ENCODE measurements around the gene GTF2IRD1. TPM values are rescaled to one million over a fixed set of nuclear protein-coding genes. Genes with fewer than 3 reads are reported as not detected.

GTF2IRD1 gene
- total RNA-seq, 2 donors from 2014 or later = 2.3 to 3.5 TPM

DNA sequence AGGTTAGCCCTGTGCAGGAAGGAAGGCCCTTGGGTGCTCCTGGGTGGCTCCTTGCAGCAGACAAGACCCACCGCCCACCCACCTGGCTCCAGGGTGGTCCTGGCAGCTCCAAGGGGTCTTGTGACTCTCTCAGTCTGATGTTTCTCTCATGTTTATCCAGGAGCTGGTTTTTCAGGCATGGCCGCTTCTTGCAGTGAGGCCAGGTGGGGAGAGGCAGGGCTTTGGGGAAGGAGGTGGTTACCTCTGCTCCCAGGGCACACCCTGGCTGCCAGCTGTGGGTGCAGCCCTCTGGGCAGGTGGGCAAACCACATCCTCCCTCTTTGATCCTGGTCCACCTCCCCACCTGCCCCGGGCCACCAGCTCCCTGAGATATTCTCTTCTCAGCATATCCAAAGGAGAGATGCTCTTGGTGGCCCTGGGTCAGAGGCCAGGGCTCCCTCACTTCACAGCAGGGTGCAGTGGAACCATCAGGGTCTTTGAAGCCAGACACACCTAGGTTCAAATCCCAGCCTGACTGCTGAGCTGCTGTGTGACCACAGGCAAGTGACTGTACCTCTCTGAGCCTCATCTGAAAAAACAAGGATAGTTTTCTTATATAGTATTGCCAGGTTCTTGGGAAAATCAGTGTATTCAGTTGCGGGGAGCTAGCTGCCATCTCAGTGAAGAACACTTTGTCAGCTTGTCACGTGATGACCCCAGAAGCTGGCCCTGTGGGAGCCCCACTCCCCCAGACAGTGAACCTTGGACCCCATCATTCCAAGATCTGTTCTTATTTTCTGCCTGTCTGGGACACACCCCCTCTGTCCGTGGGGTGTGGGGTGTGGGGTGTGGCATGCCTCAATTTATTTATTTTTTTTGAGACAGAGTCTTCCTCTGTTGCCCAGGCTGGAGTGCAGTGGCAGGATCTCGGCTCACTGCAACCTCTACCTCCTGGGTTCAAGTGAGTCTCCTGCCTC is 11.5 kb downstream of the GTF2IRD1 start:
- DNase-seq = no peak
- Mint-ChIP-seq H3K27ac (peak overlapping the region; percentile 80), H3K4me1 (peaks cover 8% of the 10 kb centered on the region), H3K4me3 (peak overlapping the region; percentile 56), H3K27me3 (no peaks in the 10 kb centered on the region), H3K36me3 (ENCODE audit: low read depth) (no peaks in the 10 kb centered on the region)
- no peaks in the 10 kb centered on the region for H3K9me3 ChIP-seq (ENCODE audit: control insufficient read depth, low read length, poor library complexity, severe bottlenecking)
- peak; percentile 46 for ATAC-seq

DNA sequence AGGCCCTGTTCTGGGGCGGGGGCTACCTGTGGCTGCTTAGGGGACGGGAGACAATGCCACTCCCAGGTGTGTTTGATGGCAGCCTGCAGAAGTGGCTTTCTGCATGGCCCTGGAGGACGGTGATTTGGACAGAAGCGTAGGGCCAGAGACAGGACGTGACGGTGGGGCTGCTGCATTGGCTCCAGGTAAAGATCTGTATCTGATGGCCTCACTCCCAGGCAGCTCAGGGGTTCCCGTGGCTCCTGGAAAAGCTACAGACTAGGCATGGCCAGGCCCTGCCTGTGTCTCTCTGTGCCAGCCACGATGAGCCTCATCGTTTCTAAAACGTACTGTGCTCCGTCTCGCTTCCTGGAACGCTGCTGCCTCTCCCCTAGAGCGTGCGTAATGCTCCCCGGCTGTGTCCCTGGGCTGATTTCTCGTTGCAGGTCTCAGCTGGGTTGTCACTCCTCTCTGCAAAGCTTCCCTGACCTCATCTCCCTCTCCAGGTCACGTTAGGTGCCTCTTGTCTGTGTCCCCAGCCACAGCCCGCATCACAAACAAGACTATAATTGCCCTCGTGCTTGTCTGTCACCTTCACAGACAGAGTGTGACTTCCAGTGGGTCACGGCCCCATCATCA is 12.6 kb downstream of the GTF2IRD1 start:
- peak overlapping the region; percentile 32 for H3K27ac Mint-ChIP-seq

DNA sequence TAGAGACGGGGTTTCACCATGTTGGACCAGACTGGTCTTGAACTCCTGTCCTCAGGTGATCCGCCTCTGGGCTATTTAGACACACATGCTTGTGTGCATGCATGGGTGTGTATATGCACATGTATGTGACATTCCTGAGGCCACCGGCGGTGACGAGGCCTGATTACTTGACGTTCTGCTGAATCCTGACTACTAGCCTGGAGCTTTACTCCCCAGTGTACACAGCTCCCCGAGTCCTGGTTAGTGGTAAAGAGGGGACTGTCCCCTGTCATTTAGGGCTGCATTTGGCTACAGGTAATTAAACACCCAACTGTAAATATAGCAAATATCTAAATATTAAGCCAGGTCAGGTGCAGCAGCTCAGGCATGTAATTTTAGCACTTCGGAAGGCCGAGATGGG is 14.2 kb downstream of the GTF2IRD1 start:
- Mint-ChIP-seq H3K36me3 (ENCODE audit: low read depth) (no peaks in the 10 kb centered on the region), H3K27ac (no peak overlapping the region), H3K27me3 (no peaks in the 10 kb centered on the region), H3K4me1 (peaks cover 14% of the 10 kb centered on the region), H3K4me3 (no peak overlapping the region)
- DNase-seq = no peak
- no peaks in the 10 kb centered on the region for H3K9me3 ChIP-seq (ENCODE audit: control insufficient read depth, low read length, poor library complexity, severe bottlenecking)
- no peak for ATAC-seq

More for the DNA sequence above, 12.6 kb downstream of the GTF2IRD1 start:
- Mint-ChIP-seq H3K4me3 (no peak overlapping the region), H3K27me3 (no peaks in the 10 kb centered on the region), H3K36me3 (ENCODE audit: low read depth) (no peaks in the 10 kb centered on the region), H3K4me1 (peaks cover 12% of the 10 kb centered on the region)
- DNase-seq (no peak), ATAC-seq (no peak)
- H3K9me3 ChIP-seq (ENCODE audit: control insufficient read depth, low read length, poor library complexity, severe bottlenecking) = no peaks in the 10 kb centered on the region

DNA sequence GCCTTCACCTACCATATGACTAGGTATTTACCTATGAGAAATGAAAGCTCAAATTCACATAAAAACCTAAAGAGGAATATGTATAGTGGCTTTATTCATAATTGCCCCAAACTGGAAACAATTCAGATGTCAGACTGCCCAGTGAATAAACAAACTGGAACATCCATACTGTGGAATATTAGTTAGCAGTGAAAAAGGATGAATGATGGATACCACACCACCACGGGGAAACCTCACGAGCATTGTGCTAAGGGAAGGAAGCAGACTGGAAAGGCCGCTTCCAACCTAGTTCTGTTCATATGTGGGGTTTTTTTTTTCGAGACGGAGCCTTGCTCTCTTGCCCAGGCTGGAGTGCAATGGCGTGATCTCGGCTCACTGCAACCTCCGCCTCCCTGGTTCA is 16.8 kb downstream of the GTF2IRD1 start:
- Mint-ChIP-seq H3K27ac (no peak overlapping the region), H3K27me3 (no peaks in the 10 kb centered on the region), H3K4me3 (no peak overlapping the region), H3K4me1 (peaks cover 9% of the 10 kb centered on the region), H3K36me3 (ENCODE audit: low read depth) (no peaks in the 10 kb centered on the region)
- ATAC-seq (no peak), DNase-seq (no peak)
- no peaks in the 10 kb centered on the region for H3K9me3 ChIP-seq (ENCODE audit: control insufficient read depth, low read length, poor library complexity, severe bottlenecking)

DNA sequence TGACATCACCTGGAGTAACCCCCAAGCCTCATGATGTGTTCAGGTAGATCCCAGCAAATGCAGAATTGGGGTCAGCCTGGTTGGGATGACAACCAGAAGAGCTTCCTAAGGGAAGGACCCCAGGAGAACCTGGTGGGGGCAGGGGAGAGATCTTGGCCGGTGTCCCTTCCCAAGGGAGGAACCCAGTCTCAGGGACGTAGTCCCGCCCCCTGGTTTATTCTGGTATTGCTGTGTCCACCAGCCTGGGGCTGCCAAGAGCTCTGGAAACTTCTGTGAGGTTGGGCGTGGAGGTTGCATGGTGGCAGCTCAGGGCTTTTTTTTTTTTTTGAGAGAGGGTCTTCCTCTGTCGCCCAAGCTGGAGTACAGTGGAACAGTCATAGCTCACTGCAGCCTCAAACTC is 19.4 kb downstream of the GTF2IRD1 start:
- H3K4me3 Mint-ChIP-seq = no peak overlapping the region
- no peak for ATAC-seq

DNA sequence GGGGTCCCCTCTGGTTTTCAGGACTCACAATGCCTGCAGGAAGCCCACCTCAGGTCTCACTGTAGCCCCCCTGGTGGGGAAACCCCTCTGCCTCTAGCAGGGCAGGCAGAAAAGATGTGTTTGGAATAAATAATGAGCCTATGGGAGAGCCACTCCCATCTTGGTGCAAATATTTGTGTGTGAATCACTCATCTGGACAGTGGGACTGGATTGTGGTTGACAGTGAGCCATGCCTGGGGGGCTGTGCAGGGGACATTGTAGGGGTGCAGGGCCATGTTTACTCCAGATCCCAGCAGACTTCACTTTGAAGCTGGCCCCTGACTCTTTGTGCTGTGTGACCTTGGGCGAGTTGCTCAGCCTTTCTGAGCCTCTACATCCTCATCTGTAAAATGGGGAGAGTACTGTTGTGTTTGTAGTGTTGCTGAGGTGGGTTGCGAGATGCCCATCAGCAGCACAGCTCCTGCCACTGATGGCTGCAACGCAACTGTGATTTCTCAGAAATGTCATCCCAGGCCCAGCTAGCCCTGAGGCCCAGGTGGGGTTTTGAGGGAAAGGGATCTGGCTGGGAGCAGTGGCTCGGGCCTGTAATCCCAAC is 20.7 kb downstream of the GTF2IRD1 start:
- ATAC-seq (no peak), DNase-seq (no peak)
- H3K4me1 Mint-ChIP-seq = peaks cover 5% of the 10 kb centered on the region
- no peak overlapping the region for H3K27ac Mint-ChIP-seq
- no peaks in the 10 kb centered on the region for H3K36me3 Mint-ChIP-seq (ENCODE audit: low read depth)
- no peaks in the 10 kb centered on the region for H3K27me3 Mint-ChIP-seq
- no peak overlapping the region for H3K4me3 Mint-ChIP-seq
- no peaks in the 10 kb centered on the region for H3K9me3 ChIP-seq (ENCODE audit: control insufficient read depth, low read length, poor library complexity, severe bottlenecking)

More for the DNA sequence above, 19.4 kb downstream of the GTF2IRD1 start:
- Mint-ChIP-seq H3K27ac (peak overlapping the region; percentile 29), H3K36me3 (ENCODE audit: low read depth) (no peaks in the 10 kb centered on the region), H3K27me3 (no peaks in the 10 kb centered on the region), H3K4me1 (peaks cover 5% of the 10 kb centered on the region)
- H3K9me3 ChIP-seq (ENCODE audit: control insufficient read depth, low read length, poor library complexity, severe bottlenecking) = no peaks in the 10 kb centered on the region
- DNase-seq = no peak

DNA sequence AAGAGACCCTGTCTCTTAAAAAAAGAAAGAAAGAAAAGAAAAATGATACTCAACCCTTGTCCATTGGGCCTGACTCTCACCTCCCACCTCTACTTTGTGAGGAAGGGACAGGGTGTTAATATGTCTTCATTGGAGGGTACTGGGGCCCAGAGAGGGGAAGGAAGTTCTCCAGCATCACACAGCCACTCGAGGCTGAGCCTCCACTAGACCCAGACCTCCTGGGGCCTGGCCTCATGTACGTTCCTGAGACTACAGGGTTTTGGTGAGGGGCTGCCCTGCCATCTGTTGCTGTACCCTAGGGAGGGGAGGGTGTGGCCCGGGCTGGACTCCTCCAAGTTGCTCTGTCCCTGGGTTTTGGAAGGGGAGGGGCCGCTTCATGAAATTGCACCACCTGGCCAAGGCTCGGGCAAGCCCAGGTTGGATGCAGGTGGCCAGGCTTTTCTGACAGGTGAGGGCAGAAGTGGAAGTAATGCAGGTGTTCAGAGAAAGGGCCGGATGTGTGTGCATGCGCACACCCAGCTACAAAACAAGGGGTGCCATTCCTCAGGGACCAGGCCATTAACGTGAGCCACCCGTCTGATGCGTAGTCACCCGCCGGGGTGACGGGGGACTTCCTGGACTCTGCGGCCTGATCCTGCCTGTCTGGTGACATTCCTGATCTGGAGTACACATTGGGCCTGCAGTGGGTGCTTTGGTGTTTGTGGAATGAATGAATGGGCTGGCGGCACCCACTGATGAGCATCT is 21.7 kb downstream of the GTF2IRD1 start:
- DNase-seq = no peak
- H3K27ac Mint-ChIP-seq = peak overlapping the region; percentile 43

DNA sequence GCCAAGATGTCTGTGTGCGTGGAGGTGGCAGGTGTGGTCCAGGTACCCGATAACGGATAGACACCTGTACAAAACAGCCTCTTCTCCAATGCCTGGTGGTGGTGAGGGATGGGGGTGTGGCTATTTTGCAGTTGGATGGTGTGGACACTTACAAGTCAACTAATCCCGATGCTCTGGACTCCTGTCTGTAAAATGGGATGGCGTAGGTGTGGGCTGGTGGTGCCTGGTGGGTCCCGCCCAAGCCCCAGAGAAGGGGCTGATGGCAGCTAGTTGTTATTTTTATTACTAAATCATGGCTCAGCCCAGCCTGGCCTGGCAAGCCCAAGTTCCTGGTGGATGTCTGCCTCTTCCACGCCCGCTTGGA is 22.3 kb downstream of the GTF2IRD1 start:
- Mint-ChIP-seq H3K4me3 (no peak overlapping the region), H3K4me1 (peaks cover 7% of the 10 kb centered on the region), H3K27me3 (peaks cover 8% of the 10 kb centered on the region), H3K36me3 (ENCODE audit: low read depth) (no peaks in the 10 kb centered on the region), H3K27ac (no peak overlapping the region)
- H3K9me3 ChIP-seq (ENCODE audit: control insufficient read depth, low read length, poor library complexity, severe bottlenecking) = no peaks in the 10 kb centered on the region
- DNase-seq (no peak), ATAC-seq (no peak)

More for the DNA sequence above, 21.7 kb downstream of the GTF2IRD1 start:
- Mint-ChIP-seq H3K27me3 (peaks cover 8% of the 10 kb centered on the region), H3K4me1 (peaks cover 7% of the 10 kb centered on the region), H3K4me3 (no peak overlapping the region), H3K36me3 (ENCODE audit: low read depth) (no peaks in the 10 kb centered on the region)
- ATAC-seq = no peak
- no peaks in the 10 kb centered on the region for H3K9me3 ChIP-seq (ENCODE audit: control insufficient read depth, low read length, poor library complexity, severe bottlenecking)

DNA sequence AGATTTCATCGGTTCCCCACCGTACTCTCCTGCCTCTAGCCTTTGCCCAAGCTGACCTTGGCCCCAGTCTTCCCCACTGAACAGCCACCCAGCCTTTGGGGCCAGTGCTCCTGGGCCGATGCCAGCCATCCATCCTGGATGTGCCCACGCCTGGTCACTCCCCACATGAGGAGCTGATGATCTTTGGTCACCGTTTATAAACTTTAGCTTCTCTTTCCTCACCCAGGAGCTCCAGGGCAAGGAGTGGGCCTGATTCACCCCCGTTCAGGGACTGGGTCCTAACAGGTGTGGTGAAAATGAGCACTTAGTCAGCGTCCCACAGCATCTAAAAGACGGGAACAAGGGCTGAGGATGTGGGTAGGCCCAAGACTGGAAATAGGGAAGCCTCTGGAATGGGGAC is 22.9 kb downstream of the GTF2IRD1 start:
- Mint-ChIP-seq H3K36me3 (ENCODE audit: low read depth) (no peaks in the 10 kb centered on the region), H3K27me3 (peaks cover 8% of the 10 kb centered on the region), H3K4me1 (peaks cover 4% of the 10 kb centered on the region), H3K27ac (peak overlapping the region; percentile 16), H3K4me3 (no peak overlapping the region)
- DNase-seq (no peak), ATAC-seq (no peak)
- no peaks in the 10 kb centered on the region for H3K9me3 ChIP-seq (ENCODE audit: control insufficient read depth, low read length, poor library complexity, severe bottlenecking)

DNA sequence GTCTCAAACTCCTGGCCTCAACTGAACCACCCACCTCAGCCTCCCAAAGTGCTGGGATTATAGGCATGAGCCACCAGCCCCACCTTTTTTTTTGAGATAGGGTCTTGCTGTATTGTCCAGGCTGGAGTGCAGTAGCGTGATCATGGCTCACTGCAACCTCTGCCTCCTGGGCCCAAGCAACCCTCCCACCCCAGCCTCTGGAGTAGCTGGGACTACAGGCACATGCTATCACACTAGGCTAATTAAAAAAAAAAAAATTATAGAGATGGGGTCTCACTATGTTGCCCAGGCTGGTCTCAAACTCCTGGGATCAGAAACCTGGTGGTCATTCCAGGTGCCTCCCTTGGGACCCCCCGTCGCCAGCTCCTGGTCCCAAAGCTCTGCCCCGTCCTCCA is 25.0 kb downstream of the GTF2IRD1 start:
- Mint-ChIP-seq H3K27ac (no peak overlapping the region), H3K4me1 (peaks cover 4% of the 10 kb centered on the region), H3K4me3 (no peak overlapping the region), H3K27me3 (peaks cover 8% of the 10 kb centered on the region), H3K36me3 (ENCODE audit: low read depth) (no peaks in the 10 kb centered on the region)
- ATAC-seq (no peak), DNase-seq (no peak)
- no peaks in the 10 kb centered on the region for H3K9me3 ChIP-seq (ENCODE audit: control insufficient read depth, low read length, poor library complexity, severe bottlenecking)

DNA sequence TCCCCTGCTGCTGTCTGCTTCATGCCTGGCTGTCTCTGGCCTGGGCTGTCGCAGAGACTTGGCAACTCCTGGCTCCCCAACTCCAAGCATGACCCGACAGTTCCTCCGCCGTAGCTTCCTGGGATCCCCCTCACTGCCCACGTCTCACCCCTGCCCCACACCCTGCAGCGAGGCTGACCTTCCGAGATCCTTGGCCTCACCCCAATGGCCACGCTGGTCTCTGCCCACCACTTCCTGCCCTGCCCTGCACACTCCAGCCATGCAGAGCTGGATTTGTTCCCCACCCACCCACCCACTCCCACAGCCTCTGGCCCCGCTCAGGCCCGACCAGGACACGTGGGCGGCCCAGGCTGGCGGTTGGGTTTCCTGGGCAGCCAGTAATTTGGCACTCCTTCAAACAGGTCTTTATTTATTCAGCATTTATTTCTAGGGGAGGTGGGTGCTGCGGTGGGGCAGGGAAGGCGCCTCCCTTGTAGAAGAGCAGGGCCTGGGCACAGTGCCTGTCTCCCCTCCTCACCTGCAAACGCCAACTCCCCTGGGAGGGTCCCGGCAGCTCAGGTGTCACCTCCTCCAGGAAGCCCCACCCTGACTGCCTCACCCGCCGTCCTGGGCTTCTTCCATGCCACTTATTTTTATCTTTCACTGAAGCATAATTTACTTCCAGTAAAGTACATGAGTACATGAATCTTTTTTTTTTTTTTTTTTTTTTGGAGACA is 25.5 kb downstream of the GTF2IRD1 start:
- DNase-seq (no peak), ATAC-seq (no peak)
- H3K9me3 ChIP-seq (ENCODE audit: control insufficient read depth, low read length, poor library complexity, severe bottlenecking) = no peaks in the 10 kb centered on the region
- H3K27ac Mint-ChIP-seq = no peak overlapping the region
- peaks cover 4% of the 10 kb centered on the region for H3K4me1 Mint-ChIP-seq
- H3K4me3 Mint-ChIP-seq = no peak overlapping the region
- H3K36me3 Mint-ChIP-seq (ENCODE audit: low read depth) = no peaks in the 10 kb centered on the region
- peaks cover 8% of the 10 kb centered on the region for H3K27me3 Mint-ChIP-seq

DNA sequence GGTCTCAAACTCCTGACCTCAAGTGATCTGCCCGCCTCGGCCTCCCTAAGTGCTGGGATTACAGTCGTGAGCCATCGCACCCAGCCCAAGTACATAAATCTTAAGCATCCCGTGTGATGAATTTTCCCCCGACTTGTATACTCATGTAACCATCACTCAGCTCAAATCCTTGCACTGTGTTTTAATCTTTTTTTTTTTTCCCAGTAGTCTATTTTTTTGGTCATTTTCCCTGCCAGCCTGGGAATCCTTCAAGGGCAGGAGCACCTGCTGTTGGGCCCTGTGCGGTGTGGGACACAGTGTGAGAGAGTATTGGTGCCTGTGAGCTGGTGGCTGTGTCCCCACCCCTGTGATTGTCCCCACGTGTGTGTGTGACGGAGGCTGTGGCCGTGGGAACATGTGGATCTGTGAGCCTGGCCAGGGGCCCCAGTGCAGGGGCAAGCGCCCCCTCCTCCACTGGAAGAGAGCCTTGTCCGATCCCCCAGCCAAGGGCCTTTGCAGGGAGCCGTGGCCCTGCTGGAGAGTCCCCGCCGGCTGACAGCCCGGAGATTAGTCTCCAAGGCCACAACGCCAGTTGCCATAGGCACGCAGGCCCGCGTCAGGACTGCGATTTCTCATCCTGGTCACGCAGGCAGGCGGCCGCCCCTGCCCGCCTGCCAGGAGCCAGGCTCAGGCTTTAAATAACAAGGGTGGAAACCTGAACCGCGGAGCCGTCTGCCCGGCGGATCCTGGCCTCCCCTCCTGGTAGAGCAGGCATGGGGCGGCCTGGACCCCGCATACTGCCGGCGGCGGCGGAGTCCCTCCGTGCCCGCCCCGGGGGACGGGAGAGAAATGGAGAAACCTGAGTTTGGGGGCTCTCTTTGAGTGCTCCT is 26.5 kb downstream of the GTF2IRD1 start:
- no peaks in the 10 kb centered on the region for H3K9me3 ChIP-seq (ENCODE audit: control insufficient read depth, low read length, poor library complexity, severe bottlenecking)
- ATAC-seq (no peak), DNase-seq (no peak)
- Mint-ChIP-seq H3K27ac (no peak overlapping the region), H3K27me3 (peaks cover 8% of the 10 kb centered on the region), H3K4me1 (peaks cover 4% of the 10 kb centered on the region), H3K36me3 (ENCODE audit: low read depth) (no peaks in the 10 kb centered on the region), H3K4me3 (no peak overlapping the region)
